GM10266 (cell line): ENCODE results near the gene PKD1L1.
"Not testable (repeated sequence)": the region's sequence is repeated elsewhere in the genome, so short reads cannot be mapped to it uniquely, and the experiment has no call there.

Experiments used
- DNase-seq: peaks from one replicate; pipeline ENCODE4 v3.0.0; 2012; ENCODE audit errors: extremely low spot score
- CTCF ChIP-seq: IDR thresholded peaks from 2 replicates; pipeline ENCODE4 v1.5.1; 2012; ENCODE audit warnings: mild to moderate bottlenecking, low read depth; ENCODE audit not compliant: control insufficient read depth, insufficient read depth; ENCODE audit errors: missing control alignments

Gene PKD1L1

GRCh38 chr7:47947355-47947749, 914 bp downstream of the PKD1L1 start:
- TF ChIP-seq CTCF = no peak
- no peak for DNase-seq

DNA sequence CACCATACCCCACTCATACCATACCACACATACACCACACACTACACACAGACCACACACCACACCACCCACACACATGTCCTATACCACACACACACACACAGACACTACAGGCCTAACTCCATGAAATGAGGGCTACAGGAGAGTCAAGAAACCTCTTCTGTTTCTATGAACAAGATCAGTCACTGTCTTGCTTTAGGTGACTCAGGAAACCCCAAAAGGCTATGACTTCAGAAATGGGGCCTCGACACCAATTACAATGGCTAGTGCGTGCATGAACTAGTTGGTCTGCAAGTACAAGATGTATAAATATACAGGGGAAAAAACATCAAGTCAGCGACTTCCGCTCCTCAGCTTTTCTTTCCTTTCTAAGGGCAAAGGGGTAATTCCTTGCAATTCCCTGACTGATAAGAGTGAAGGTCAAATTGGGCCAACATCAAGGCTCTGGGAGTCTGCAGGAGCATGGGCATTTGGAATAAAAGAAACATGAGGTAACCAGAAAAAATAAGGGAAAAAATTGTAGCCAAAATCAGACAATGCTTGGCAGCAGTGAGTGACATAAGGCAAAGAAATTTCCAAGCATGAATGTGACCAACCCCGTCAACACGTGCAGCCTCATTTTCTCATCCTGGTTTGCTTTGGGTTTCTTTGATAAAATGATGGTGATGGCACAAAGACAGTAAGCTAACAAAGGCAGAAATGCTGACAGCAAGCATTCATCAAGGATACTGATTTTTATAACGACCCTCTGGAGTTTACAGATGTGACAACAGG, 1.5 kb downstream of the PKD1L1 start:
- TF ChIP-seq CTCF = no peak

DNA sequence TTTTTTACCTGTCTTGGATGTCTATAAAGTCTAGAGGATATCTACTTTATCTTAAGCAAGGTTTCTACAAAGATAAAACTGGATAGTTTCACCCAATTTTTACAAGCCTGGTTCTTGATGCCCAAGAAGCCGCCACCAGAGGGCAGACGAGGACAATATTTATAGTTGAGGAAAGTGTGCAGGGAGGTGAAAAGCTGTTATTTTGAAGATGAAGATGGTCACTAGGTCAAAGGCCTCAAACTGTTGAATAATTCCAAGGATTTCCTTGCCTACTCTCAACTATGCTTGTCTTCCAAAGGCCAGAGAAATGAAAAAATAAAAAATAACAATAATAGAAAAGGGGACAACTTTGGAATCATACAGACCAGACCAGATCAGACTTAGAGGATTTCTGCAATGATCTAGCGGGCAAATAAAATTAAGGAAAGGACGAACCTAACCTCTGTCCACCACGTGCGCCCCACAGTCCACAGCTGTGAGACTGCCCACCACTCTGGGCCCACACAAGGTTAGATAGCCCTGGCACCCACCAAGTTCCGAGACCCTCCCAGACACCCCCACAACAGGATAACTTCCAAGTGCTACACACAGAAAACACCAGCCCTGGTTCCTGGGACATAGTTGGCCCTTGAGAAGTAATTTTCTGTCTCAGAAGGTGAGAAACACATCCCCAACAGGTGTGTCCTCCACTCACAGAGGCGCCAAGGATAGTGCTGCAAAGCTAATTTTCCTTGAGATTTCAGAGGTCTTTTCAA, 2.8 kb downstream of the PKD1L1 start:
- peak; percentile 82 for TF ChIP-seq CTCF

More for the DNA sequence above, 1.5 kb downstream of the PKD1L1 start:
- DNase-seq = no peak

DNA sequence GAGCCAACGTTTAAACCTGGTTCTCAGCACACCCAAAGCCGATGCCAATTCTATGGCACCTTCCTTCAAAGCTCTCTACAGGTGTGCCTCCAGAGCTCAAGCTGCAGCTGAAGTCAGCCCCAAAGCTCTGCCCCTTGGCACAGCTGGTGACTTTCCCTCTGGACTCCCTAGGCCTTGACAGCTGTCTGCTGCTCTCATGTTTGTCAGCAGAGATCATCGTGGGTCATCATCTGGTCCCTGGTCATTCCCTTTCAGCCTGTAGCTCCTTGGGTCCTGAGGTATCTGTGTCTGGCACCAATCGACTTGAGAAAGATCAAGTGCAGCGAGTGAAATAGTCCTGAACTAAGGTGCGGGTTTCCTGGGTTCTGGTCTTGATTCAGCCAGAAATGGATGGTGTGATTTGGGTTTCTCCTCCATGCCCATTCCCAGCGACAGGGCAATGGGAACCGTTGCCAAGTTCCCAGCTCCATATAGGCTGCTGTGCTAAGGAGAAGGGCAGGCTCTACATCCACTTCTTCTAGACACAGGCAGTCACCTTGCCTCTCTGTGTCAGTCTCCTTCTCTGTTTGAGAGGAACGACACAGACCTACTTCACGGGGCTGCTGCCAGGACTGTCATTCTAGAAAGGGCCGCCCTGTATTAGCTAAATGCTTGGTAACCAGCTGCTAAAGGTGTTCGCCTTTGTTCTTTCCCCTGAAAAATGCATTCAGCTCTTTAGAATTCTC, 3.6 kb downstream of the PKD1L1 start:
- no peak for DNase-seq
- TF ChIP-seq CTCF = peak; percentile 13

More for the DNA sequence above, 2.8 kb downstream of the PKD1L1 start:
- DNase-seq = peak; percentile 55

DNA sequence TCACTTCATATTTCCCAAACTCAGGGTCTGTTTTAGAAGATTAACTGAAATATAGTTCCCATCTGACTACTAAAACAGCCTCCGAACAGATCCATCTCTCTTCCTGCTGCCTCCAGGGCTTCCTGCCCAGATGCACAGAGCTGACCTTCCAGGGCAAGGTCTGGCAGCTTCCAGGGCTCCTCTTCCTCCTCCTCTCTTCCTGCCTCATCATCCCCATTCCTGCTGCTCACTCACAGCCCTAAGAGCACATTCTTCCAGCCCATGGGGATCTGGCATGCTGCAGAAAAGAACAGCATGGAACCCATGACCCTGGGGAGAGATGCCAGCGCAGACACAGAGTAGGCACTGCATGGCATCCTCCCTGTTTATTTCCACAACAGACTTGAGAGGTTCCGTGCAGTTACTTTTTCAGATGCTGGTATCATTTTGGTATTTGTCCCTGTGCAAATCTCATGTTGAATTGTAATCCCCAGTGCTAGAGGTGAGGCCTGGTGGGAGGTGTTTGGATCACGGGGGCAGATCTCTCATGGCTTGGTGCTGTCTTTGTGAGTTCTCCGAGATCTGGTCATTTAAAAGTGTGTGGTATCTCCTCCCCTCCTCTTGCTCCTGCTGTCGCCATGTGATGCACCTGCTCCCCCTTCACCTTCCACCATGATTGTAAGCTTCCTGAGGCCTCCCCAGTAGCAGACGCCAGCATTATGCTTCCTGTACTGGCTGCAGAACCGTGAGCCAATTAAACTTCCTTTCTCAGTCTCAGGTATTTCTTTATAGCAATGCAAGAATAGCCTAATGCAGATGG, 4.4 kb downstream of the PKD1L1 start:
- DNase-seq = no peak
- no peak for TF ChIP-seq CTCF

- not testable (repeated sequence) for DNase-seq
These were observed 5.6 kb downstream of the PKD1L1 start for GRCh38 chr7:47942651-47943050.

DNA sequence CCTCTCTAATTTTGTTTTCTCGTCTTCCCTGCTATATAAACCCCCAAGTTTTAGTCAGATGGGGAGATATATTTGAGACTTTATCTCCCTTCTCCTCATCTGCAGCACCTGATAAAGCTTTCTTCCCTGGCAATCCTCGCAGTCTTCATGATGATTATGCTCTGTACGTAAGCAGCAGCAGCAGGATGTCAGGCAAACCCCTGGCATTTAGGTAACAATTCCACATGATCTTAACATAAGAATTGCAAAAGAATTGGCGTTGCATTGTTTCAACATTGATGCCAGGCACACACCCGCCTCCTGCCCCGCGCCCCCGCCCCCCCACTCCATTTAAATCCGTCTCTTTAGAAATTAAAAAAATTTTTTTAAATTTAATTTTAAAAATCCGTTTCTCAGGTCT, 6.1 kb downstream of the PKD1L1 start:
- no peak for DNase-seq
- no peak for TF ChIP-seq CTCF
